Right atrium auricular region (tissue), 2 donors: ENCODE data around the gene KRTAP4-5. TPM values are rescaled to one million over a fixed set of nuclear protein-coding genes. Genes with fewer than 3 reads are reported as not detected.
"Not testable (repeated sequence)": the region's sequence is repeated elsewhere in the genome, so short reads cannot be mapped to it uniquely, and the experiment has no call there.

ENCODE experiments used
- DNase-seq: peaks from one replicate; pipeline ENCODE4 v3.0.0-alpha.2; 2019; ENCODE audit warnings: low spot score
- H3K27ac ChIP-seq, 2 donors: fragments of 200-600 bp; sonication (generic); 1 replicate in 1 of 2; 2 replicates in 1 of 2; pipeline ENCODE4 v1.5.1; 2016 to 2019
- H3K27me3 ChIP-seq, 2 donors: fragments of 200-600 bp; sonication (generic); one replicate each; pipeline versions ENCODE4 v1.5.1 to v1.6.0; 2017 to 2019
- H3K36me3 ChIP-seq: fragments of 200-600 bp; sonication (generic); one replicate; pipeline ENCODE4 v1.5.1; 2016
- H3K4me1 ChIP-seq, 2 donors: fragments of 200-600 bp; sonication (generic); one replicate each; pipeline versions ENCODE4 v1.5.1 to v1.6.0; 2017 to 2019
- H3K4me3 ChIP-seq, 2 donors: fragments of 200-600 bp; sonication (generic); 1 replicate in 1 of 2; 2 replicates in 1 of 2; pipeline ENCODE4 v1.5.1; 2017 to 2019; ENCODE audit warnings: mild to moderate bottlenecking in 1 of 2, moderate library complexity in 1 of 2
- H3K9me3 ChIP-seq, 2 donors: fragments of 200-600 bp; sonication (generic); one replicate each; pipeline ENCODE4 v1.5.1; 2019
- total RNA-seq, 2 donors: library from RNA; depleted of rRNA; stranded (reverse); fragments of >200 nt; gene quantifications; one replicate each; pipeline ENCODE4 v1.1.0, GENCODE V29; 2016
- TF ChIP-seq, protein P1 (sequence below), 2 donors: fragments of 200-600 bp; sonication (generic); IDR thresholded peaks; one replicate each; pipeline ENCODE4 v1.5.1; 2019; ENCODE audit warnings: antibody characterized with exemption in 2 of 2

KRTAP4-5 gene
- total RNA-seq, 2 donors from 2014 or later = not detected

GRCh38 chr17:41144846-41145245 lies 4.8 kb downstream of the KRTAP4-5 start:
- TF ChIP-seq, protein P1, sequence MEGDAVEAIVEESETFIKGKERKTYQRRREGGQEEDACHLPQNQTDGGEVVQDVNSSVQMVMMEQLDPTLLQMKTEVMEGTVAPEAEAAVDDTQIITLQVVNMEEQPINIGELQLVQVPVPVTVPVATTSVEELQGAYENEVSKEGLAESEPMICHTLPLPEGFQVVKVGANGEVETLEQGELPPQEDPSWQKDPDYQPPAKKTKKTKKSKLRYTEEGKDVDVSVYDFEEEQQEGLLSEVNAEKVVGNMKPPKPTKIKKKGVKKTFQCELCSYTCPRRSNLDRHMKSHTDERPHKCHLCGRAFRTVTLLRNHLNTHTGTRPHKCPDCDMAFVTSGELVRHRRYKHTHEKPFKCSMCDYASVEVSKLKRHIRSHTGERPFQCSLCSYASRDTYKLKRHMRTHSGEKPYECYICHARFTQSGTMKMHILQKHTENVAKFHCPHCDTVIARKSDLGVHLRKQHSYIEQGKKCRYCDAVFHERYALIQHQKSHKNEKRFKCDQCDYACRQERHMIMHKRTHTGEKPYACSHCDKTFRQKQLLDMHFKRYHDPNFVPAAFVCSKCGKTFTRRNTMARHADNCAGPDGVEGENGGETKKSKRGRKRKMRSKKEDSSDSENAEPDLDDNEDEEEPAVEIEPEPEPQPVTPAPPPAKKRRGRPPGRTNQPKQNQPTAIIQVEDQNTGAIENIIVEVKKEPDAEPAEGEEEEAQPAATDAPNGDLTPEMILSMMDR (IDR thresholded peaks at IDR 0.05) = no peak
- DNase-seq = no peak
- Histone ChIP-seq H3K4me1 (no peaks in the 10 kb centered on the region), H3K4me3 (no peak overlapping the region), H3K27ac (no peak overlapping the region), H3K27me3 (no peaks in the 10 kb centered on the region), H3K36me3 (no peaks in the 10 kb centered on the region), H3K9me3 (peaks cover 0 to 13% of the 10 kb centered on the region in 2 donors)

- H3K9me3 ChIP-seq = peaks cover 0 to 13% of the 10 kb centered on the region in 2 donors
- H3K4me1 ChIP-seq = no peaks in the 10 kb centered on the region
- H3K36me3 ChIP-seq = no peaks in the 10 kb centered on the region
- no peak overlapping the region for H3K27ac ChIP-seq
- DNase-seq = no peak
- TF ChIP-seq, protein P1 (IDR thresholded peaks at IDR 0.05) = no peak
- no peak overlapping the region for H3K4me3 ChIP-seq
- H3K27me3 ChIP-seq = no peaks in the 10 kb centered on the region
These were observed 8.3 kb downstream of the KRTAP4-5 start for GRCh38 chr17:41141361-41141760.

DNA sequence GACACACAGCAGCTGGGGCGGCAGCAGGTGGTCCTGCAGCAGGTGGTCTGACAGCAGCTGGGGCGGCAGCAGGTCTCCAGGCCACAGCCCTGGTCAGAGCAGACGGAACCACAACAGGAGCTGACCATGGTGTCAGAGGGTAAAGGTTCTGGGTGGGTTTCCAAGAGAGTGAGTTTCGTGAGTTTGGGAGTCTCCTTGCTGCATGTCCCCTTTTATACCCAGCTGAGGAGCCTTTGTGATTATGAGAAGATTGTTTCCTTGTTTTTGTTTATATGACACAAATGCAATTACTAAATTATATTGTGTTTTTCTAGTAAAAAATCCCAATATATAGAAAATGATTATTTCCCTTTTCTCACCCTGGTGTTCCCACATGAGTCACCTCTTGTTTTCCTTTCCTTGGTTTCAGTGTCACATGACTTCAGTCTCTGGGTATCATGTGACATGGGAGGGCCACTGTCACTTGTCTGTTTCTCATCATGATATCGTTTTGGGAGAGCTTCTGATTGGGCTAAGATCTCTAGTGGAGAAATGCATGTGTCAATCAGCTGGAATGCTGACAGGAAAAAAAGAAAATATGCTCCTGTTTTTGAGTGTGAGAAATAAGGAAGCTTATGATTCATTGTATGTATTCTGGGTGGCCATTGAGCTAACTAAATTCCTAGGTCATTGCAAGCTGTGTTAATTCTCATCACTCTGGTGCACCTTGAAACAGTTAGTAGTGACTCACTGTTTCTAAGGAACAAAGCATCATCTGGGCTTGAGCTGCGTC lies 9.1 kb downstream of the KRTAP4-5 start, which contains the start of gene KRTAP4-6:
Gene KRTAP4-6 (minus strand): TSS at position 185 of the 772 bp plus-strand sequence. CDS start 57 bp downstream, at position 128.
- TF ChIP-seq, protein P1 (IDR thresholded peaks at IDR 0.05) = no peak
- Histone ChIP-seq H3K4me1 (no peaks in the 10 kb centered on the region), H3K9me3 (peaks cover 0 to 13% of the 10 kb centered on the region in 2 donors), H3K27me3 (no peaks in the 10 kb centered on the region), H3K36me3 (no peaks in the 10 kb centered on the region), H3K27ac (no peak within 1 kb of the TSS), H3K4me3 (no peak within 1 kb of the TSS)
- no peak for DNase-seq

GRCh38 chr17:41139865-41140264 lies 9.8 kb downstream of the KRTAP4-5 start:
- H3K4me1 ChIP-seq, H3K27me3 ChIP-seq, H3K4me3 ChIP-seq, H3K27ac ChIP-seq, H3K36me3 ChIP-seq, DNase-seq: not testable (repeated sequence)
- peaks cover 0 to 13% of the 10 kb centered on the region in 2 donors for H3K9me3 ChIP-seq

GRCh38 chr17:41133880-41134735 lies 15.5 kb downstream of the KRTAP4-5 start:
- Histone ChIP-seq H3K4me3 (no peak overlapping the region), H3K27ac (no peak overlapping the region), H3K9me3 (no peaks in the 10 kb centered on the region), H3K27me3 (no peaks in the 10 kb centered on the region), H3K36me3 (no peaks in the 10 kb centered on the region), H3K4me1 (no peaks in the 10 kb centered on the region)
- TF ChIP-seq, protein P1 (IDR thresholded peaks at IDR 0.05) = no peak
- no peak for DNase-seq

- DNase-seq = no peak
- TF ChIP-seq, protein P1 (IDR thresholded peaks at IDR 0.05) = no peak
- no peaks in the 10 kb centered on the region for H3K27me3 ChIP-seq
- H3K9me3 ChIP-seq = no peaks in the 10 kb centered on the region
- H3K4me3 ChIP-seq = no peak overlapping the region
- H3K36me3 ChIP-seq = no peaks in the 10 kb centered on the region
- H3K27ac ChIP-seq = no peak overlapping the region
- H3K4me1 ChIP-seq = no peaks in the 10 kb centered on the region
These were observed 17.6 kb downstream of the KRTAP4-5 start for GRCh38 chr17:41131979-41132378.
